GM12878 (cell line): ENCODE results near the gene ZNF222. TPM values are rescaled to one million over a fixed set of nuclear protein-coding genes. Genes with fewer than 3 reads are reported as not detected.

Experiments used
- ATAC-seq: fragments of 200-7000 bp; cut with Tn5 transposase; 3 replicates; pipeline ENCODE4 v1.9.1; 2020; ENCODE audit warnings: mild to moderate bottlenecking, moderate library complexity
- BruUV-seq: library from RNA; stranded (reverse); fragments of 400-500 nt; replicated peaks from 2 replicates; lab custom pipeline; 2021; lab: Mats Ljungman, UMichigan
- CTCF ChIA-PET: fragments of 300-600 bp; sonication (Branson Sonifier 250); formaldehyde crosslinking; extraction: SDS; loops from one replicate; lab custom pipeline; 2021; ENCODE audit warnings: inconsistent platforms; lab: Yijun Ruan, JAX
- POLR2A ChIA-PET: fragments of 350-600 bp; formaldehyde crosslinking; extraction: SDS; loops from one replicate; lab custom pipeline; 2021; ENCODE audit warnings: inconsistent platforms; lab: Charles Lee
- RAD21 ChIA-PET: fragments of 300-600 bp; sonication (Branson Sonifier 250); formaldehyde crosslinking; loops from one replicate; lab custom pipeline; 2023; ENCODE audit warnings: antibody characterized with exemption; ENCODE audit not compliant: unreplicated experiment; lab: Charles Lee
- SMC1A ChIA-PET: fragments of 300-600 bp; sonication (Branson Sonifier 250); formaldehyde crosslinking; loops from one replicate; lab custom pipeline; 2023; ENCODE audit not compliant: unreplicated experiment, uncharacterized antibody; lab: Charles Lee
- DNase-seq: peaks from one replicate; pipeline ENCODE4 v3.0.0-alpha.2; 2011; ENCODE audit warnings: low read depth, low spot score
- FAIRE-seq: peaks from 3 replicates; lab custom pipeline; 2011; peaks lifted over from hg19 to GRCh38; lab: Jason Lieb, UNC
- H2AFZ ChIP-seq: 2 replicates; pipeline ENCODE4 v1.6.0; 2011; ENCODE audit warnings: low read depth, low read length, control low read depth; ENCODE audit not compliant: control insufficient read depth
- H3K27ac ChIP-seq: 2 replicates; pipeline ENCODE4 v1.5.1; 2011; ENCODE audit warnings: control low read depth; ENCODE audit not compliant: control insufficient read depth, insufficient read depth
- H3K27me3 ChIP-seq, 2 experiments: replicated peaks in 1 of 2; 2 replicates each; pipeline versions ENCODE4 v1.6.0 to v1.6.1; 2011; ENCODE audit warnings: low read length in 1 of 2; ENCODE audit not compliant: control insufficient read depth in 2 of 2, insufficient read depth in 2 of 2
- H3K36me3 ChIP-seq, 2 experiments: 2 replicates each; pipeline ENCODE4 v1.5.1; 2011; ENCODE audit warnings: low read length in 1 of 2; ENCODE audit not compliant: control insufficient read depth in 2 of 2, insufficient read depth in 2 of 2
- H3K4me1 ChIP-seq: 2 replicates; pipeline ENCODE4 v1.6.1; 2011; ENCODE audit warnings: mild to moderate bottlenecking, low read length, moderate library complexity, mixed read lengths; ENCODE audit not compliant: control insufficient read depth, insufficient read depth
- H3K4me2 ChIP-seq: 2 replicates; pipeline ENCODE4 v1.6.0; 2011; ENCODE audit warnings: control low read depth; ENCODE audit not compliant: control insufficient read depth, insufficient read depth
- H3K4me3 ChIP-seq: fragments of 200-600 bp; sonication (generic); 2 replicates; pipeline ENCODE4 v1.5.1; 2016
- H3K79me2 ChIP-seq: 2 replicates; pipeline ENCODE4 v1.6.0; 2011; ENCODE audit warnings: low read length; ENCODE audit not compliant: control insufficient read depth, insufficient read depth
- H3K9ac ChIP-seq: 2 replicates; pipeline ENCODE4 v1.8.0; 2011; ENCODE audit warnings: low read length, control low read depth, mixed read lengths; ENCODE audit not compliant: control insufficient read depth, insufficient read depth
- H3K9me3 ChIP-seq: replicated peaks from 3 replicates; pipeline ENCODE4 v1.5.1; 2011; ENCODE audit warnings: mild to moderate bottlenecking, low read length; ENCODE audit not compliant: control insufficient read depth, insufficient read depth
- H4K20me1 ChIP-seq: 2 replicates; pipeline ENCODE4 v1.6.0; 2011; ENCODE audit not compliant: control insufficient read depth, insufficient read depth
- E4F1 ChIP-seq: fragments of 450-650 bp; IDR thresholded peaks from 2 replicates; pipeline ENCODE4 v1.6.1; 2018; ENCODE audit warnings: borderline replicate concordance, mild to moderate bottlenecking; ENCODE audit not compliant: partially characterized antibody
- ETV6 ChIP-seq, 2 experiments: fragments of 450-650 bp in 1 of 2; IDR thresholded peaks in 1 of 2; conservative IDR thresholded peaks in 1 of 2; 2 replicates each; pipeline ENCODE4 v1.6.1; 2014; ENCODE audit warnings: antibody characterized with exemption in 1 of 2, borderline replicate concordance in 1 of 2, low read depth in 1 of 2, mild to moderate bottlenecking in 1 of 2, moderate library complexity in 1 of 2
- HSF1 ChIP-seq: fragments of 150-350 bp; IDR thresholded peaks from 2 replicates; pipeline ENCODE4 v1.6.1; 2014; ENCODE audit warnings: mild to moderate bottlenecking, low read depth, low read length
- JUNB ChIP-seq: IDR thresholded peaks from 2 replicates; pipeline ENCODE4 v1.6.1; 2016; ENCODE audit warnings: antibody characterized with exemption, mild to moderate bottlenecking
- KLF5 ChIP-seq: fragments of 450-650 bp; IDR thresholded peaks from 2 replicates; pipeline ENCODE4 v1.6.1; 2014; ENCODE audit warnings: mild to moderate bottlenecking; ENCODE audit not compliant: partially characterized antibody
- NFYB ChIP-seq: IDR thresholded peaks from 2 replicates; pipeline ENCODE4 v1.6.1; 2011; ENCODE audit warnings: low read depth, mild to moderate bottlenecking, low read length, improper control_type of control experiment, moderate library complexity; ENCODE audit not compliant: insufficient read depth
- NKRF ChIP-seq: fragments of 450-650 bp; conservative IDR thresholded peaks from 2 replicates; pipeline ENCODE4 v1.6.1; 2017; ENCODE audit warnings: mild to moderate bottlenecking, moderate library complexity
- POU2F2 ChIP-seq: IDR thresholded peaks from 3 replicates; pipeline ENCODE4 v1.6.1; 2011; ENCODE audit warnings: low read depth, mild to moderate bottlenecking, low read length, borderline replicate concordance
- SMARCA5 ChIP-seq: fragments of 450-650 bp; IDR thresholded peaks from 2 replicates; pipeline ENCODE4 v1.6.1; 2017; ENCODE audit warnings: mild to moderate bottlenecking
- whole genome bisulfite sequencing: methylation state at CpG from one replicate; pipeline ENCODE4 v1.1.6; 2016; ENCODE audit warnings: low lambda C conversion rate; ENCODE audit not compliant: insufficient replicate concordance, insufficient coverage; ENCODE audit errors: missing lambda C conversion rate; 5-methylcytosine and 5-hydroxymethylcytosine counted together
- in situ Hi-C: fragments of 300-500 bp; cut with MboI; formaldehyde crosslinking; loops from 9 replicates; pipeline ENCODE4 v1.14.3; 2018; ENCODE audit warnings: mixed read lengths
- intact Hi-C: fragments of 100-400 bp; cut with micrococcal nuclease; formaldehyde crosslinking; loops from one replicate; pipeline ENCODE4 v1.14.2; 2022; ENCODE audit not compliant: unreplicated experiment
- polyA plus RNA-seq, 11 experiments: library from polyadenylated mRNA; depleted of rRNA in 4 of 11; unstranded in 6 of 11; stranded (reverse) in 5 of 11; fragments of >200 nt; fragmentation: Nextera tagmentation in 4 of 11; fragmentation: Illumina TruSeq in 1 of 11; extraction: Ambion mirVana in 4 of 11; extraction: Trizol in 1 of 11; gene quantifications; 1 replicate in 1 of 11; 2 replicates in 10 of 11; pipeline versions ENCODE4 v1.2.1 to v1.2.3, GENCODE V29; 2011 to 2016; ENCODE audit warnings: inconsistent platforms in 2 of 11, missing spikeins in 2 of 11, low read depth in 1 of 11
- total RNA-seq, 4 experiments: library from RNA; depleted of rRNA in 3 of 4; stranded (reverse); fragments of >200 nt in 3 of 4; fragmentation: Illumina TruSeq in 1 of 4; extraction: Trizol in 1 of 4; gene quantifications; 2 replicates each; pipeline versions ENCODE4 v1.2.1 to v1.2.3, GENCODE V29; 2013 to 2021

ZNF222 gene
- total and polyA plus RNA-seq, 10 of the 15 experiments (the other 5 are each of a cell fraction or from before 2014, with no cell fraction given), result 2.3 to 5.9 (median 4.2) TPM

GRCh38 chr19:43976732-43977131 is 48.4 kb upstream of the ZNF222 start (continued):
- TF ChIP-seq ETV6 (conservative IDR thresholded peaks at IDR 0.05 in 1 of 2, IDR thresholded peaks at IDR 0.05 in 1 of 2; ENCODE audit: borderline replicate concordance in 1 of 2, low read depth in 1 of 2) (no peak), HSF1 (no peak), KLF5 (no peak), SMARCA5 (no peak), NKRF (no peak)

GRCh38 chr19:43983544-43983911 is 41.7 kb upstream of the ZNF222 start:
- BruUV-seq, result no TSS peak
- DNase-seq (no peak), ATAC-seq (peak; percentile 46), FAIRE-seq (no peak)
- peak overlapping the region; percentile 80 for H3K9ac ChIP-seq
- RAD21 ChIA-PET, result interaction anchor here (1.6 kb wide), 1 partner anchor 33 kb away, joined by 4 read pairs; the partner anchor contains the start of gene ZNF221
- no peaks in the 10 kb centered on the region for H3K36me3 ChIP-seq
- H2AFZ ChIP-seq, result peak overlapping the region; percentile 99
- H3K4me3 ChIP-seq, result peak overlapping the region; percentile 90
- H3K27me3 ChIP-seq, result no peaks in the 10 kb centered on the region
- no peaks in the 10 kb centered on the region for H4K20me1 ChIP-seq
- peaks cover 2% of the 10 kb centered on the region; the same call in 2 of the 3 replicates for H3K9me3 ChIP-seq
- 93% methylated on average over 2 of the region's 2 CpGs for WGBS
- SMC1A ChIA-PET, result interaction anchor here (1.1 to 1.7 kb wide), 2 partner anchors 48 to 83 kb away, joined by 3 to 6 read pairs; partner anchors contain the start of gene ZNF45
- intact Hi-C loops, result no loop called here
- peak overlapping the region; percentile 94; the same call in 1 of the 2 replicates for H3K4me2 ChIP-seq
- POLR2A ChIA-PET, result interaction anchor here (1.2 to 1.3 kb wide), 2 partner anchors 18 to 20 kb away, joined by 3 to 6 read pairs; no protein-coding TSS in a partner anchor
- peak overlapping the region; percentile 71 for H3K27ac ChIP-seq
- CTCF ChIA-PET, result interaction anchor here (1.3 kb wide), 1 partner anchor 51 kb away, joined by 5 read pairs; no protein-coding TSS in a partner anchor
- no peaks in the 10 kb centered on the region for H3K4me1 ChIP-seq
- peaks cover 7% of the 10 kb centered on the region for H3K79me2 ChIP-seq
- TF ChIP-seq JUNB, result no peak
- no peak for TF ChIP-seq POU2F2
- no peak for TF ChIP-seq E4F1
- TF ChIP-seq NFYB, result no peak
- in situ Hi-C loops, result no loop called here
